HG03045 (cell line): Measurements from ENCODE around the gene SP1.
"Not testable (repeated sequence)": the region's sequence is repeated elsewhere in the genome, so short reads cannot be mapped to it uniquely, and the experiment has no call there.

Source experiments
- ATAC-seq: cut with Tn5 transposase; IDR thresholded peaks from one replicate; pipeline ENCODE4 v1.9.1; 2021; ENCODE audit warnings: mild to moderate bottlenecking, moderate library complexity; ENCODE audit not compliant: unreplicated experiment

Gene SP1

DNA sequence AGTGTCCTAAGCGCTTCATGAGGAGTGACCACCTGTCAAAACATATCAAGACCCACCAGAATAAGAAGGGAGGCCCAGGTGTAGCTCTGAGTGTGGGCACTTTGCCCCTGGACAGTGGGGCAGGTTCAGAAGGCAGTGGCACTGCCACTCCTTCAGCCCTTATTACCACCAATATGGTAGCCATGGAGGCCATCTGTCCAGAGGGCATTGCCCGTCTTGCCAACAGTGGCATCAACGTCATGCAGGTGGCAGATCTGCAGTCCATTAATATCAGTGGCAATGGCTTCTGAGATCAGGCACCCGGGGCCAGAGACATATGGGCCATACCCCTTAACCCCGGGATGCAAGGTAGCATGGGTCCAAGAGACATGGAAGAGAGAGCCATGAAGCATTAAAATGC, 31.0 kb downstream of the SP1 start:
- no peak for ATAC-seq

GRCh38 chr12:53413485-53414204, 33.7 kb downstream of the SP1 start:
- no peak for ATAC-seq

- ATAC-seq, result no peak
These were observed 34.9 kb downstream of the SP1 start for GRCh38 chr12:53414756-53415417.

DNA sequence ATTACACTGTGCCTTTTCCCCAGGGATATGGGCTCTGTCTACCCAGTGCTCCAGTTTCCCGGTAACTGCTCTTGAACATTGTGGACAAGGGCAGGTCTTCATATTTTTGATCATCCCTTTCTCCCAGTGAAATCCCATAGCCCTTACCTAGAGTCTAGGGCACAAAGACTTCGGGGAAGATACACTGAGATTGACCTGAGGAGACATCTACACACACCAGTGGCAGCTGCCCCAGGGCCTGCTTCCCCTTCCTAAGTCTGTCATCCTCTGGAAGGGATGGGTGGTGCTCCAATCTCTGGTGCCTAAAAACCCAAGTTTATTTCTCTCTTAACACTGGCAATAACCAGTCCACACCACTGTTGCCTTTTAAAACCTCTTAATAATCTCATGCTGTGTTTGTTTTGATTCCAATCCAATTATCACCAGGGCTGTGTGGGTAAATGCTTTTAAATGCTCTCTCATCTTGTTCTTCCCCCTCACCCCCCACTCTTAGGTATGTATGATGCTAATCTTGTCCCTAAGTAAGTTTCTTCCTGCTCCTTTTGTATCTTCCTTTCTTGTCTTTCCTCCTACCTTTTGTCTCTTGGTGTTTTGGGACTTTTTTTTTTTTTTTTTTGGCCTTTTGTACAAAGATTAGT, 35.9 kb downstream of the SP1 start:
- ATAC-seq, result not testable (repeated sequence)

DNA sequence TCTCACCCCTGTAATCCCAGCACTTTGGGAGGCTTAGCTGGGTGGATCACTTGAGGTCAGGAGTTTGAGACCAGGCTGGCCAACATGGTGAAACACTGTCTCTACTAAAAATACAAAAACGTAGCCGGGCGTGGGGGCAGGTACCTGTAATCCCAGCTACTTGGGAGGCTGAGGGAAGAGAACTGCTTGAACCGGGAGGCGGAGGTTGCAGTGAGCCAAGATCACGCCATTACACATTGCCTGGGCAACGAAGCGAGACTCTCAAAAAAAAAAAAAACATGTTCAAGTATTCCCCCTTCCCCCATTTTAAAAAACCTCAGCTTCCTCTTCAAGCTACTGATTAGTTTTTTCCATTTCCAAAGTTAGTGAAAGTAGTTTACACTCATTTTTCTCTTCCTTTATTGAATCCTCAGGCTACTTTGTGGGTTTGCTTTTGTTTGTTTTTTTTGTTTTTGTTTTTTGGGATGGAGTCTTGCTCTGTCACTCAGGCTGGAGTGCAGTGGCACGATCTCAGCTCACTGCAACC, 37.4 kb downstream of the SP1 start:
- ATAC-seq, result not testable (repeated sequence)

DNA sequence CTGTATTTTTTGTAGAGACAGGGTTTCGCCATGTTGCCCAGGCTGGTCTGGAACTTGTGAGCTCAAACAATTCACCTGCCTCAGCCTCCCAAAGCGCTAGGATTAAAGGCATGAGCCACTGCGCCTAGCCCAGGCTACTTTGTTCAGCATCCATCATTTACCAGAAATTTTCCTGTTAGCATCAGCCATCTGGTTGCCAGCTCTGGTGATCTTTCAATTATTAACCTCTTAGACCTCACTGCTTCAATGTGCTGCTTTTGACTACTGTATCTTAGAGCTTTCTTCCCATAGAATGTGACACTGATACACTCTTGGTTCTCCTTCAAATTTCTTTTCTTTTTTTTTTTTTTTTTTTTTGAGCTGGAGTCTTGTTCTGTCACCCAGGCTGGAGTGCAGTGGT, 38.2 kb downstream of the SP1 start:
- ATAC-seq, result no peak

DNA sequence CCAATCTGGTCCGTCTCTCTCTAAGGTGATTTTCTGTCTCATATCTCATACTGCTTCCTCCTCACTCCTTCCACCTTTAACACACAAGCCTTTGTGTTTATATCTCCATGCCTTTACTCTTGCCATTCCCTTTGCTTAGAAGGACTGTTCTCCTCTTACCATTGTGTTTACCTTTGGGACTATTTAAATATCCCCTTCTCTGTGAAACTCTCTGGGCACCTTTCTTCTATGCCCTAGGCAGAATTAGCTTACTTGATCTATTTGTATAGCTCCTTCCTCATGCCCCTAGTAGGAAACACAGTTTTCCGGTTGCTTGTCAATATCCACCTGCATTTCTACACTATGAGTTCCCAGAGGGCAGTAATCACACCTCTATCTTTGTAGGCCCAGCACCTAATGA, 39.8 kb downstream of the SP1 start:
- no peak for ATAC-seq

- not testable (repeated sequence) for ATAC-seq
These were observed 42.3 kb downstream of the SP1 start for GRCh38 chr12:53422247-53422646.

GRCh38 chr12:53423597-53423996, 43.6 kb downstream of the SP1 start, which contains the start of gene AMHR2:
Gene AMHR2 (plus strand): TSS chr12:53423855. CDS start chr12:53423935, 80 bp downstream.
- ATAC-seq, result no peak

DNA sequence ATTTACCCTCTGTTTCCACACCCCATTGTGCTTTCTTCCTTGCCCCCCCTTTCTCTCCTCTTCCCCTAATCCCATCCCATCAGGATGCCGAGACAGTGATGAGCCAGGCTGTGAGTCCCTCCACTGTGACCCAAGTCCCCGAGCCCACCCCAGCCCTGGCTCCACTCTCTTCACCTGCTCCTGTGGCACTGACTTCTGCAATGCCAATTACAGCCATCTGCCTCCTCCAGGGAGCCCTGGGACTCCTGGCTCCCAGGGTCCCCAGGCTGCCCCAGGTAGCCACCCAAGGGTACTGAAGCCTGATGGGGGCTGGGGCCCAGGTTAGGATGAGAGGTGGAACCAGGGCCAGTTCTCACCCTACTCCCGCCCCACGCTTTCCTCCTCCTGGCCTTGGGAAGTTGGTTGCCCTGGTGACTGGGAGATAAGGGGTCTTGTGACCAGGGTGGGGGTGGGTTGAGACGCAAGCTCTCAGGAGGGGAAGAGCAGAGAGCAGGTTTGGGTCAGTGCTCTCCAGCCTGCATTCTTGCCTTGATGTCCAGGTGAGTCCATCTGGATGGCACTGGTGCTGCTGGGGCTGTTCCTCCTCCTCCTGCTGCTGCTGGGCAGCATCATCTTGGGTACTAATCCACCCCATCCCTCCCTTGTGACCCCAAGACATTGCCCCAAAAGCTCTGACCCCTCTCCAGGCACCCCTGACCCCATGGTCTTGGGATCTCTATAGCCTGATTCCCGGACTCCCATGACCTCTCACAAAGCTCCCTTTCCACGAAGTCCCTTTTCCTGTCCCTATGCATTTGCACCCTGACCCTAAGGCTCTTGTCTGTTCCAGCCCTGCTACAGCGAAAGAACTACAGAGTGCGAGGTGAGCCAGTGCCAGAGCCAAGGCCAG, 44.9 kb downstream of the SP1 start:
- ATAC-seq, result no peak

DNA sequence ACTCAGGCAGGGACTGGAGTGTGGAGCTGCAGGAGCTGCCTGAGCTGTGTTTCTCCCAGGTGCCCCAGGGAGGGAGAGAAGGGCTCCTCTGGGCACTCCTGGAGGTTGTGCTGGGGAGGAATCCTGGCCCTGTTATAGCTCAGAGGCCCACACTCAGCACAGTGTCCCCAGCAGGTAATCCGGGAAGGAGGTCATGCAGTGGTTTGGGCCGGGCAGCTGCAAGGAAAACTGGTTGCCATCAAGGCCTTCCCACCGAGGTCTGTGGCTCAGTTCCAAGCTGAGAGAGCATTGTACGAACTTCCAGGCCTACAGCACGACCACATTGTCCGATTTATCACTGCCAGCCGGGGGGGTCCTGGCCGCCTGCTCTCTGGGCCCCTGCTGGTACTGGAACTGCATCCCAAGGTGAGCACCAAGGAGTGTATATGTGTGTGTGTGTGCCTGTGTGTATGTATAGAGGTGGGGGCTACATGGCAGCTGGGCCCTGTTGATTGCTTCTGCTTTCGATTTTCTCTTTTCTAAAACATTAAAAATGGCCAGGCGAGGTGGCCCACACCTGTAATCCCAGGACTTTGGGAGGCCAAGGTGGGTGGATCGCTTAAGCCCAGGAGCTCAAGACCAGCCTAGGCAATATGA, 45.7 kb downstream of the SP1 start:
- ATAC-seq, result no peak

DNA sequence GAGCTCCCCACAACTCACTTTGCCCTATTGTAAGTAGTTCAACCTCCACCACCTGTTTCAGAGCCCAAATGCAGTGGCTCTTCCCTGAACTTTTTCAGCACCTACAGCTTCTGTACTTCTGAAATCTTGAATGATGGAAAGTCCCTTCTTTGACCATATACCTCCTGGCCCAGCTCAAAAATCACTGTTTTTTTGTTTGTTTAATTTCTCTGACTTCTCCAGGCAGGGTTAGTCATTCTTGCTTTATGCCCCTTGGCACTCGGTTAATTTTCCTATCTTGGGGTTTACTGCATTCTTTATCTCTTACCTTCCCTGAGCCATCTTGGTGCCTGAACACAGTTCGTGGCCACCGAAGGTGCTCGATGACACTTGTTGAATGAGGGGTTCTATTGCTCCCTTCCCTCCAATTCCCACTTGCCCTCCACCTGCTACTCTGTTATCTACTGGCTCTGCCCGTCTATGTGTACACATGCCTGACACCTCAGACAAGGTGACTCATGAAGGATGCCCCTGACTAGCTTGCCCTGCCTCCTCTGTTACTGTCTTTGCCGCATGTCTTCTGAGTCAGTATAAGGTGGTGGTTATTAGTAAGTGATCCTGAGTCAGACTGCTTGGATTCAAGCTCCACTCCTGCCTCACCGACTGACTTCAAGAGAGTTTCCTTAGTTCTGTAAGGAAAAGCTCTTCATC, 48.1 kb downstream of the SP1 start:
- ATAC-seq, result no peak

- ATAC-seq, result no peak
These were observed 48.8 kb downstream of the SP1 start for GRCh38 chr12:53428741-53429140.

- ATAC-seq, result no peak
These were observed 50.1 kb downstream of the SP1 start for GRCh38 chr12:53430116-53430515.

DNA sequence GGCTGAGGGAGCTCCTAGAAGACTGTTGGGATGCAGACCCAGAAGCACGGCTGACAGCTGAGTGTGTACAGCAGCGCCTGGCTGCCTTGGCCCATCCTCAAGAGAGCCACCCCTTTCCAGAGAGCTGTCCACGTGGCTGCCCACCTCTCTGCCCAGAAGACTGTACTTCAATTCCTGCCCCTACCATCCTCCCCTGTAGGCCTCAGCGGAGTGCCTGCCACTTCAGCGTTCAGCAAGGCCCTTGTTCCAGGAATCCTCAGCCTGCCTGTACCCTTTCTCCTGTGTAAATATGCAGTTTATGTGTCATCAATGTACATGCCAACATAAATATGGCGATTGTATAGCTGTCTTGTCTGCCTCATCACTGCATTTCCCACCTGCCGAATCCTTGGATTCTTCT, 51.2 kb downstream of the SP1 start:
- no peak for ATAC-seq

- ATAC-seq, result not testable (repeated sequence)
These were observed 55.4 kb downstream of the SP1 start for GRCh38 chr12:53435326-53435725.

DNA sequence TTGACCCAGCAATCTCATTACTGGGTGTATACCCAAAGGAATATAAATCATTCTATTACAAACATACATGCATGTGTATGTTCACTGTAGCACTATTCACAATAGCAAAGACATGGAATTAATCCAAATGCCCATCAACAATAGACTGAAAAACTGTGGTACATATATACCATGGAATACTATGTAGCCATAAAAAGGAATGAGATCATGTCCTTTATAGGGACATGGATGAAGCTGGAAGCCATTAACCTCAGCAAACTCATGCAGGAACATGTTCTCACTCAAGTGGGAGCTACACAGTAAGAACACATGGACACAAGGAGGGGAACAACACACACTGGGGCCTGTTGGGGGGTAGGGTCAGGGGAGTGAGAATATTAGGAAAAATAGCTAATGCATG, 59.6 kb downstream of the SP1 start:
- ATAC-seq, result not testable (repeated sequence)

DNA sequence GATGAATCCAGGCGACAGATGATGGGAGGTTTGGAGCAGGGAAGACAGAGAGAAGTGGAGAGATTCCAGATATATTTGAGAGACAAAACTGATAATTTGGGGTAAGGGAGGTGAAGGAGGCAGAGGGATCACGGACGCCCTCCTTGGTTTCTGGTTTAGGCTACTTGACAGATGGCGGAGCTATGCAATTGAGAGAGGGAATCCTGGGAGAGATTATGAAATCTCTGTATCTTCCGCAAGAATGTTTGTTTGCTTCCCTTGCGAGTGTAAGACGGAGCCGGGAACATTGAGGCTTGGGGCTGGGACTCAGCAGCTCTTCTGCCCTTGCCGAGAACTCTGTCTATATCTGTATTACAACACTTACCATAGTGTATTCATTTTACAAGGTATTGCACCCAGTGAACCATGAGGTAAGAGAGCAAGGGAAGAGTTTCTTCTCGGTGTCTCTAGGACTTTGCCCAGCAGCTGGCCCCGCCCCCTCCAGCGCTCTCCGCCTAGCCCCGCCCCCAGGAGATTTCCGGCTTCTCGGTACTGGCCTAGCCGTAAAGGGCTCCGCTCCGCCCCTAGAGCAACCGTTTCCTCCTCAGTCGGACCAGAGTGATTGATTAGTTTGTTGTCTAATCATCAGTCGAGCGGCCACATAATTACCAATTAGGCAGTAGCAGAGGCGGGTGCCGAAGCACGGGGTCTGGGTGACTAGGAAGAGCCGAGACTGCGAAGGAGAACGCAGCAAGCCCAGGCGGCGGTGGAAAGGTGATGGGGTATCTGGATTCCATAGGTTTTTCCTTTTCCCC, 61.3 kb downstream of the SP1 start, which contains the start of gene PRR13:
Gene PRR13 (plus strand): TSS at position 695 of the 794 bp plus-strand sequence. CDS start 981 bp downstream, outside the sequence.
- ATAC-seq, result peak; percentile 99

- no peak for ATAC-seq
These were observed 64.0 kb downstream of the SP1 start for GRCh38 chr12:53443955-53444354.
